Activated CD8-positive, alpha-beta memory T cell treated with anti-CD3 and anti-CD28 coated beads for 36 hours (primary cell): ENCODE measurements around the gene ZFAND2A. TPM values are rescaled to one million over a fixed set of nuclear protein-coding genes. Genes with fewer than 3 reads are reported as not detected.
"Not testable (repeated sequence)": the region's sequence is repeated elsewhere in the genome, so short reads cannot be mapped to it uniquely, and the experiment has no call there.

Experiments
- CTCF ChIA-PET: fragments of 350-600 bp; sonication (Branson Sonifier 250); formaldehyde crosslinking; loops from one replicate; lab custom pipeline; 2021; ENCODE audit warnings: antibody characterized with exemption; lab: Charles Lee
- POLR2A ChIA-PET: fragments of 350-600 bp; sonication (Branson Sonifier 250); formaldehyde crosslinking; loops from one replicate; lab custom pipeline; 2021; ENCODE audit warnings: antibody characterized with exemption; lab: Charles Lee
- total RNA-seq, 2 experiments: library from RNA; stranded (reverse); gene quantifications; one replicate each; pipeline ENCODE4 v1.2.3, GENCODE V29; 2021

Gene ZFAND2A
- total RNA-seq, 2 experiments from 2014 or later = 21.3 to 24.2 TPM

GRCh38 chr7:1158203-1159126, 1.5 kb downstream of the ZFAND2A start:
- CTCF ChIA-PET = interaction anchor here (1.4 kb wide), 1 partner anchor 19 kb away, joined by 5 read pairs; no protein-coding TSS in a partner anchor
- POLR2A ChIA-PET = no interaction called here

GRCh38 chr7:1156782-1157535, 3.0 kb downstream of the ZFAND2A start:
- CTCF ChIA-PET = interaction anchor here (0.6 to 0.8 kb wide), 2 partner anchors 48 to 164 kb away, joined by 3 read pairs; no protein-coding TSS in a partner anchor

GRCh38 chr7:1155818-1156781, 3.9 kb downstream of the ZFAND2A start:
- CTCF ChIA-PET = interaction anchor here (0.8 kb wide), 1 partner anchor 163 kb away, joined by 3 read pairs; no protein-coding TSS in a partner anchor
- POLR2A ChIA-PET = not testable (repeated sequence)

More at GRCh38 chr7:1156782-1157535, 3.0 kb downstream of the ZFAND2A start:
- POLR2A ChIA-PET = no interaction called here

- CTCF ChIA-PET = interaction anchor here (0.7 to 0.9 kb wide), 2 partner anchors 14 to 22 kb away, joined by 3 read pairs; no protein-coding TSS in a partner anchor
- POLR2A ChIA-PET = interaction anchor here (0.6 kb wide), 1 partner anchor 257 kb away, joined by 3 read pairs; no protein-coding TSS in a partner anchor
Observed at GRCh38 chr7:1154172-1154739, 5.7 kb downstream of the ZFAND2A start.

- ChIA-PET CTCF (interaction anchor here (1.2 to 1.8 kb wide), 2 partner anchors 13 to 23 kb away, joined by 4 to 6 read pairs; no protein-coding TSS in a partner anchor), POLR2A (no interaction called here)
Observed at GRCh38 chr7:1152492-1152891, 7.5 kb downstream of the ZFAND2A start.

- ChIA-PET CTCF (interaction anchor here (1.8 kb wide), 1 partner anchor 24 kb away, joined by 6 read pairs; no protein-coding TSS in a partner anchor), POLR2A (interaction anchor here (0.6 kb wide), 1 partner anchor 21 kb away, joined by 3 read pairs; no protein-coding TSS in a partner anchor)
Observed at GRCh38 chr7:1151653-1152425, 8.2 kb downstream of the ZFAND2A start.

GRCh38 chr7:1151156-1151555, 8.8 kb downstream of the ZFAND2A start:
- ChIA-PET POLR2A (interaction anchor here (1.1 kb wide), 1 partner anchor 26 kb away, joined by 8 read pairs; no protein-coding TSS in a partner anchor), CTCF (interaction anchor here (0.6 to 1.8 kb wide), 2 partner anchors 24 to 183 kb away, joined by 3 to 6 read pairs; no protein-coding TSS in a partner anchor)

- ChIA-PET CTCF (interaction anchor here (0.6 to 1.8 kb wide), 2 partner anchors 25 to 182 kb away, joined by 3 to 6 read pairs; no protein-coding TSS in a partner anchor), POLR2A (interaction anchor here (1.1 kb wide), 1 partner anchor 25 kb away, joined by 8 read pairs; no protein-coding TSS in a partner anchor)
Observed at GRCh38 chr7:1150400-1151002, 9.5 kb downstream of the ZFAND2A start.

GRCh38 chr7:1149351-1149794, 10.6 kb downstream of the ZFAND2A start:
- ChIA-PET CTCF (no interaction called here), POLR2A (no interaction called here)

- POLR2A ChIA-PET, CTCF ChIA-PET: not testable (repeated sequence)
Observed at GRCh38 chr7:1147873-1148272, 12.1 kb downstream of the ZFAND2A start.

GRCh38 chr7:1144269-1144771, 15.7 kb downstream of the ZFAND2A start:
- ChIA-PET POLR2A (no interaction called here), CTCF (no interaction called here)

- CTCF ChIA-PET, POLR2A ChIA-PET: not testable (repeated sequence)
Observed at GRCh38 chr7:1143031-1143430, 17.0 kb downstream of the ZFAND2A start.

GRCh38 chr7:1142051-1142635, 17.9 kb downstream of the ZFAND2A start:
- ChIA-PET CTCF (interaction anchor here (0.7 kb wide), 1 partner anchor 77 kb away, joined by 3 read pairs; no protein-coding TSS in a partner anchor), POLR2A (no interaction called here)

GRCh38 chr7:1141651-1142050, 18.3 kb downstream of the ZFAND2A start:
- POLR2A ChIA-PET = no interaction called here
- CTCF ChIA-PET = no interaction called here

GRCh38 chr7:1140476-1141104, 19.4 kb downstream of the ZFAND2A start:
- ChIA-PET POLR2A (interaction anchor here (0.6 kb wide), 2 partner anchors 23 to 25 kb away, joined by 3 to 4 read pairs; no protein-coding TSS in a partner anchor), CTCF (interaction anchor here (1.2 to 2.1 kb wide), 3 partner anchors 12 to 148 kb away, joined by 4 to 5 read pairs (median 5); no protein-coding TSS in a partner anchor)
